ENCODE results near the gene UACA.

- TF ChIP-seq POLR2A (IDR thresholded peaks at IDR 0.05), result no peak
- no peak for TF ChIP-seq CTCF (IDR thresholded peaks at IDR 0.05)
Measured at GRCh38 chr15:70627322-70627721, 136.0 kb downstream of the UACA start.

All from thyroid gland (tissue), 4 donors.